Measurements from ENCODE around the gene FGF6. TPM values are rescaled to one million over a fixed set of nuclear protein-coding genes. Genes with fewer than 3 reads are reported as not detected.

The FGF6 gene
- total RNA-seq, 1 donor from 2014 or later = not detected

- H3K27me3 Mint-ChIP-seq (ENCODE audit: low read depth, unreplicated experiment) = peaks cover 10% of the 10 kb centered on the region
- Histone ChIP-seq H3K27me3 (ENCODE audit: insufficient read depth, low read length) (no peaks in the 10 kb centered on the region), H3K4me2 (ENCODE audit: low read length) (no peak overlapping the region), H3K27ac (ENCODE audit: low read depth, low read length) (no peak overlapping the region), H3K9ac (ENCODE audit: low read length) (no peak overlapping the region), H3K36me3 (ENCODE audit: insufficient read depth, low read length) (no peaks in the 10 kb centered on the region), H3K4me1 (ENCODE audit: insufficient read depth, low read length) (peaks cover 5% of the 10 kb centered on the region), H4K20me1 (ENCODE audit: insufficient read depth, low read length) (no peaks in the 10 kb centered on the region), H3K79me2 (ENCODE audit: insufficient read depth, low read length) (no peaks in the 10 kb centered on the region), H3K4me3 (ENCODE audit: insufficient read depth, low read depth, low read length) (no peak overlapping the region), H3K9me3 (ENCODE audit: insufficient read depth, low read depth, low read length) (no peaks in the 10 kb centered on the region), H2AFZ (ENCODE audit: low read depth, low read length) (no peak overlapping the region)
- TF ChIP-seq, protein P1, sequence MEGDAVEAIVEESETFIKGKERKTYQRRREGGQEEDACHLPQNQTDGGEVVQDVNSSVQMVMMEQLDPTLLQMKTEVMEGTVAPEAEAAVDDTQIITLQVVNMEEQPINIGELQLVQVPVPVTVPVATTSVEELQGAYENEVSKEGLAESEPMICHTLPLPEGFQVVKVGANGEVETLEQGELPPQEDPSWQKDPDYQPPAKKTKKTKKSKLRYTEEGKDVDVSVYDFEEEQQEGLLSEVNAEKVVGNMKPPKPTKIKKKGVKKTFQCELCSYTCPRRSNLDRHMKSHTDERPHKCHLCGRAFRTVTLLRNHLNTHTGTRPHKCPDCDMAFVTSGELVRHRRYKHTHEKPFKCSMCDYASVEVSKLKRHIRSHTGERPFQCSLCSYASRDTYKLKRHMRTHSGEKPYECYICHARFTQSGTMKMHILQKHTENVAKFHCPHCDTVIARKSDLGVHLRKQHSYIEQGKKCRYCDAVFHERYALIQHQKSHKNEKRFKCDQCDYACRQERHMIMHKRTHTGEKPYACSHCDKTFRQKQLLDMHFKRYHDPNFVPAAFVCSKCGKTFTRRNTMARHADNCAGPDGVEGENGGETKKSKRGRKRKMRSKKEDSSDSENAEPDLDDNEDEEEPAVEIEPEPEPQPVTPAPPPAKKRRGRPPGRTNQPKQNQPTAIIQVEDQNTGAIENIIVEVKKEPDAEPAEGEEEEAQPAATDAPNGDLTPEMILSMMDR (IDR thresholded peaks at IDR 0.05; ENCODE audit: insufficient read depth, low read depth, low read length) = no peak
- TF ChIP-seq EZH2 (IDR thresholded peaks at IDR 0.05; ENCODE audit: insufficient read depth, low read length) = no peak
- no peak overlapping the region for H3K27ac Mint-ChIP-seq (ENCODE audit: unreplicated experiment)
- DNase-seq (ENCODE audit: low read depth) = no peak
- H3K4me1 Mint-ChIP-seq (ENCODE audit: low read depth, unreplicated experiment) = peaks cover 14% of the 10 kb centered on the region
- FAIRE-seq = no peak
- H3K4me3 Mint-ChIP-seq (ENCODE audit: unreplicated experiment) = no peak overlapping the region
- no peaks in the 10 kb centered on the region for H3K9me3 Mint-ChIP-seq (ENCODE audit: unreplicated experiment)
- H3K36me3 Mint-ChIP-seq (ENCODE audit: low read depth, unreplicated experiment) = no peaks in the 10 kb centered on the region
These were observed 5.3 kb downstream of the FGF6 start for GRCh38 chr12:4440187-4440941.

DNA sequence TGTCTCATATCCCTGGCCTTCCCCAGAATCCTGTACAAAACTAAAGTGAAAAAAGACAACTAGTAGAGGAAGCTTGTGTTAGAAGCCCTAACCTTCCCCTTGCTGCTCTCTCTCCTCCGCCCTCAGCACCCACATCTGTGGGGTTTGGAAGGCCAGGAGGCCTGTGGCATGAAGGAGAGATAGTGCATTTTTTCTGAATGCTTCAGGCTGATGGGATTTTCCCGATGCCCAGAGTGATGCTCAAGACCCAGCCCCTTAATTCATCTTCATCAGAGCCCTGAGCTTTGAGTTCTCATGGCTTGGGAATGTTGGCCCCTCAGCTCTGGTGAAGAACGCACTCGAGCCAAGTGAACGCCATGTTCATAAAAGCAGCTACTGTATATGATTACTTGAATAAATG, 5.9 kb downstream of the FGF6 start:
- H2AFZ ChIP-seq (ENCODE audit: low read depth, low read length) = no peak overlapping the region
- no peaks in the 10 kb centered on the region for H3K79me2 ChIP-seq (ENCODE audit: insufficient read depth, low read length)
- H3K27me3 ChIP-seq (ENCODE audit: insufficient read depth, low read length) = no peaks in the 10 kb centered on the region
- TF ChIP-seq EZH2 (IDR thresholded peaks at IDR 0.05; ENCODE audit: insufficient read depth, low read length) = no peak
- TF ChIP-seq, protein P1 (IDR thresholded peaks at IDR 0.05; ENCODE audit: insufficient read depth, low read depth, low read length) = no peak
- DNase-seq (ENCODE audit: low read depth) (no peak), FAIRE-seq (no peak)
- no peak overlapping the region for H3K9ac ChIP-seq (ENCODE audit: low read length)
- H3K27me3 Mint-ChIP-seq (ENCODE audit: low read depth, unreplicated experiment) = peaks cover 7% of the 10 kb centered on the region
- no peak overlapping the region for H3K4me2 ChIP-seq (ENCODE audit: low read length)
- no peak overlapping the region for H3K4me3 Mint-ChIP-seq (ENCODE audit: unreplicated experiment)
- no peaks in the 10 kb centered on the region for H3K9me3 ChIP-seq (ENCODE audit: insufficient read depth, low read depth, low read length)
- H4K20me1 ChIP-seq (ENCODE audit: insufficient read depth, low read length) = no peaks in the 10 kb centered on the region
- H3K4me1 Mint-ChIP-seq (ENCODE audit: low read depth, unreplicated experiment) = peaks cover 14% of the 10 kb centered on the region
- no peaks in the 10 kb centered on the region for H3K36me3 ChIP-seq (ENCODE audit: insufficient read depth, low read length)
- peaks cover 5% of the 10 kb centered on the region for H3K4me1 ChIP-seq (ENCODE audit: insufficient read depth, low read length)
- H3K9me3 Mint-ChIP-seq (ENCODE audit: unreplicated experiment) = peaks cover 1% of the 10 kb centered on the region
- H3K4me3 ChIP-seq (ENCODE audit: insufficient read depth, low read depth, low read length) = no peak overlapping the region
- H3K27ac Mint-ChIP-seq (ENCODE audit: unreplicated experiment) = no peak overlapping the region
- no peak overlapping the region for H3K27ac ChIP-seq (ENCODE audit: low read depth, low read length)
- H3K36me3 Mint-ChIP-seq (ENCODE audit: low read depth, unreplicated experiment) = no peaks in the 10 kb centered on the region
